K562 (cell line): Measurements from ENCODE around the gene SLC10A4. TPM values are rescaled to one million over a fixed set of nuclear protein-coding genes. Genes with fewer than 3 reads are reported as not detected.

ENCODE experiments used
- BHLHE40 ChIP-seq: IDR thresholded peaks from 2 replicates; pipeline ENCODE4 v1.6.1; 2011; ENCODE audit warnings: low read length, improper control_type of control experiment
- CCNT2 ChIP-seq: IDR thresholded peaks from 2 replicates; pipeline ENCODE4 v1.6.1; 2011; ENCODE audit warnings: borderline replicate concordance, low read depth, mild to moderate bottlenecking, moderate library complexity, mixed read lengths, low read length; ENCODE audit not compliant: insufficient read length; ENCODE audit errors: extremely low read depth
- COPS2 ChIP-seq: fragments of 450-650 bp; conservative IDR thresholded peaks from 2 replicates; pipeline ENCODE4 v1.6.1; 2016; ENCODE audit warnings: mild to moderate bottlenecking, moderate library complexity
- CXXC5 ChIP-seq: fragments of 250-450 bp; sonication (Bioruptor Pico); IDR thresholded peaks from 2 replicates; pipeline ENCODE4 v1.8.0; 2022; ENCODE audit warnings: inconsistent platforms, mild to moderate bottlenecking, moderate library complexity
- EP300 ChIP-seq: IDR thresholded peaks from 2 replicates; pipeline ENCODE4 v1.6.1; 2012; ENCODE audit warnings: low read length, improper control_type of control experiment
- GATAD2B ChIP-seq: fragments of 450-650 bp; IDR thresholded peaks from 2 replicates; pipeline ENCODE4 v1.6.1; 2017; ENCODE audit warnings: mild to moderate bottlenecking, borderline replicate concordance
- GTF2E2 ChIP-seq: fragments of 200-800 bp; sonication (Bioruptor generic); IDR thresholded peaks from 2 replicates; pipeline ENCODE4 v1.6.1; 2016; ENCODE audit warnings: missing genetic modification characterization, missing compliant biosample characterization
- MGA ChIP-seq: fragments of 450-650 bp; IDR thresholded peaks from 2 replicates; pipeline ENCODE4 v1.6.1; 2016; ENCODE audit warnings: mild to moderate bottlenecking, moderate library complexity
- NFE2L1 ChIP-seq: fragments of 450-650 bp; IDR thresholded peaks from 2 replicates; pipeline ENCODE4 v1.6.1; 2016; ENCODE audit warnings: missing genetic modification characterization, low read depth, mild to moderate bottlenecking, missing compliant biosample characterization, moderate library complexity, borderline replicate concordance
- NR4A1 ChIP-seq, 2 experiments: fragments of 250-450 bp in 1 of 2; fragments of 450-650 bp in 1 of 2; sonication (Bioruptor Pico) in 1 of 2; IDR thresholded peaks; 2 replicates each; pipeline versions ENCODE4 v1.4.0 to v1.6.1; 2016 to 2020; ENCODE audit warnings: mild to moderate bottlenecking in 2 of 2, missing compliant biosample characterization in 1 of 2, missing genetic modification characterization in 1 of 2, moderate library complexity in 1 of 2
- PRMT5 ChIP-seq: sonication (generic); formaldehyde crosslinking; IDR thresholded peaks from 2 replicates; pipeline ENCODE4 v1.5.0; 2020; ENCODE audit warnings: missing genetic modification reagents
- RNF2 ChIP-seq: sonication (generic); IDR thresholded peaks from 2 replicates; pipeline ENCODE4 v1.6.1; 2016
- SAFB ChIP-seq: fragments of 200-400 bp; formaldehyde crosslinking; IDR thresholded peaks from 2 replicates; pipeline ENCODE4 v1.6.1; 2017; ENCODE audit warnings: low read depth, low read length, borderline replicate concordance
- TCFL5 ChIP-seq: fragments of 250-450 bp; sonication (Bioruptor Pico); conservative IDR thresholded peaks from 2 replicates; pipeline ENCODE4 v1.6.1; 2021; ENCODE audit warnings: mild to moderate bottlenecking, moderate library complexity, matching md5 sums
- ZBTB49 ChIP-seq: sonication (generic); formaldehyde crosslinking; IDR thresholded peaks from 2 replicates; pipeline ENCODE4 v1.8.0; 2022; ENCODE audit warnings: missing genetic modification reagents, mild to moderate bottlenecking, borderline replicate concordance
- ZNF561 ChIP-seq: fragments of 450-650 bp; formaldehyde crosslinking; conservative IDR thresholded peaks from 2 replicates; pipeline ENCODE4 v1.4.0; 2020; ENCODE audit warnings: mild to moderate bottlenecking, moderate library complexity
- polyA plus RNA-seq, 8 experiments: library from polyadenylated mRNA; depleted of rRNA in 4 of 8; stranded (reverse) in 5 of 8; unstranded in 3 of 8; fragments of >200 nt; fragmentation: Nextera tagmentation in 2 of 8; fragmentation: Illumina TruSeq in 1 of 8; extraction: Ambion mirVana in 2 of 8; extraction: Trizol in 1 of 8; gene quantifications; 2 replicates each; pipeline versions ENCODE4 v1.2.1 to v1.2.3, GENCODE V29; 2011 to 2014; ENCODE audit warnings: inconsistent platforms in 1 of 8, missing spikeins in 1 of 8
- total RNA-seq, 7 experiments: library from RNA; depleted of rRNA in 6 of 7; stranded (reverse); fragments of >200 nt in 6 of 7; fragmentation: Illumina TruSeq in 2 of 7; extraction: Trizol in 2 of 7; gene quantifications; 2 replicates each; pipeline versions ENCODE4 v1.2.1 to v1.2.3, GENCODE V29; 2011 to 2021; ENCODE audit warnings: low replicate concordance in 1 of 7

Gene SLC10A4
- total and polyA plus RNA-seq, 9 of the 15 experiments (the other 6 are each of a cell fraction or from before 2014, with no cell fraction given): 2.5 to 16.9 (median 9.3) TPM

- TF ChIP-seq MGA: no peak
- peak; percentile 42; the same call in 1 of the 2 replicates for TF ChIP-seq EP300
- no peak for TF ChIP-seq TCFL5 (CRISPR knock-in tag)
- no peak for TF ChIP-seq COPS2
- TF ChIP-seq ZBTB49 (CRISPR knock-in tag): no peak
- peak; percentile 81 for TF ChIP-seq NFE2L1 (tag)
- no peak for TF ChIP-seq PRMT5 (CRISPR knock-in tag)
- TF ChIP-seq CXXC5: no peak
- TF ChIP-seq GTF2E2 (tag): no peak
- no peak for TF ChIP-seq SAFB
- TF ChIP-seq GATAD2B: peak; percentile 56; the same call in 1 of the 2 replicates
- TF ChIP-seq CCNT2: no peak
- no peak for TF ChIP-seq RNF2
- TF ChIP-seq NR4A1 (CRISPR knock-in tag; IDR thresholded peaks at IDR 0.05): no peak
- TF ChIP-seq NR4A1 (tag; IDR thresholded peaks at IDR 0.05): no peak
- no peak for TF ChIP-seq ZNF561 (CRISPR knock-in tag)
- no peak for TF ChIP-seq BHLHE40
These were observed 21.2 kb downstream of the SLC10A4 start (continued) for GRCh38 chr4:48504352-48504751.
